HepG2 (cell line): ENCODE results near the gene SLC4A11. TPM values are rescaled to one million over a fixed set of nuclear protein-coding genes. Genes with fewer than 3 reads are reported as not detected.
A peak's percentile ranks its signal among the peaks of the same experiment; 100 is the strongest.

Experiments used
- ATAC-seq: fragments of 200-7000 bp; cut with Tn5 transposase; 3 replicates; pipeline ENCODE4 v1.9.1; 2020; ENCODE audit warnings: mild to moderate bottlenecking, moderate library complexity
- BruUV-seq: library from RNA; stranded (reverse); fragments of 400-500 nt; replicated peaks from 2 replicates; lab custom pipeline; 2021; lab: Mats Ljungman, UMichigan
- CTCF ChIA-PET: fragments of 300-600 bp; formaldehyde crosslinking; extraction: SDS; loops from one replicate; lab custom pipeline; 2021; ENCODE audit warnings: low total read pairs, inconsistent platforms, low intra/inter-chr PET ratio; lab: Yijun Ruan, JAX
- POLR2A ChIA-PET: fragments of 350-600 bp; sonication (Branson Sonifier 250); formaldehyde crosslinking; loops from one replicate; lab custom pipeline; 2020; ENCODE audit warnings: antibody characterized with exemption, inconsistent platforms; lab: Yijun Ruan, JAX
- DNase-seq: peaks from one replicate; pipeline ENCODE4 v3.0.0-alpha.2; 2015; ENCODE audit warnings: low spot score
- FAIRE-seq: peaks from 3 replicates; lab custom pipeline; 2011; peaks lifted over from hg19 to GRCh38; lab: Jason Lieb, UNC
- H2AFZ ChIP-seq: one replicate; pipeline ENCODE4 v1.6.1; 2011; ENCODE audit warnings: low read length, inconsistent platforms
- H3K27ac ChIP-seq: fragments of 300-600 bp; 3 replicates; pipeline ENCODE4 v1.8.0; 2011; ENCODE audit warnings: mixed run types, mild to moderate bottlenecking, mixed read lengths, low read length, inconsistent platforms; ENCODE audit not compliant: insufficient read depth; ENCODE audit errors: extremely low read length
- H3K27me3 ChIP-seq, 2 experiments: fragments of 200-600 bp in 1 of 2; 2 replicates in 1 of 2; 3 replicates in 1 of 2; pipeline versions ENCODE4 v1.6.0 to v1.8.0; 2011; ENCODE audit warnings: low read length in 2 of 2, mild to moderate bottlenecking in 2 of 2, moderate library complexity in 2 of 2, inconsistent platforms in 1 of 2; ENCODE audit not compliant: insufficient read depth in 2 of 2, control insufficient read depth in 1 of 2
- H3K36me3 ChIP-seq, 2 experiments: fragments of 200-600 bp in 1 of 2; replicated peaks in 1 of 2; 2 replicates in 1 of 2; 3 replicates in 1 of 2; pipeline versions ENCODE4 v1.5.1 to v1.8.0; 2011; ENCODE audit warnings: low read length in 2 of 2, inconsistent platforms in 1 of 2; ENCODE audit not compliant: insufficient read depth in 2 of 2, control insufficient read depth in 1 of 2
- H3K4me1 ChIP-seq: 2 replicates; pipeline ENCODE4 v1.5.1; 2012; ENCODE audit warnings: low read length, inconsistent platforms; ENCODE audit not compliant: insufficient read depth
- H3K4me2 ChIP-seq: 2 replicates; pipeline ENCODE4 v1.6.0; 2011; ENCODE audit warnings: low read depth, low read length, inconsistent platforms
- H3K4me3 ChIP-seq, 3 experiments: fragments of 200-600 bp in 1 of 3; sonication (generic), shearing (Covaris generic) in 1 of 3; replicated peaks in 1 of 3; 2 replicates each; pipeline ENCODE4 v1.5.1; 2011 to 2016; ENCODE audit warnings: low read length in 3 of 3, inconsistent platforms in 2 of 3, low read depth in 2 of 3, mild to moderate bottlenecking in 2 of 3, control low read depth in 1 of 3, mixed read lengths in 1 of 3; ENCODE audit not compliant: insufficient read depth in 1 of 3
- H3K79me2 ChIP-seq: one replicate; pipeline ENCODE4 v1.6.1; 2011; ENCODE audit warnings: low read length, inconsistent platforms; ENCODE audit not compliant: insufficient read depth
- H3K9ac ChIP-seq: 2 replicates; pipeline ENCODE4 v1.6.0; 2011; ENCODE audit warnings: mild to moderate bottlenecking, low read depth, low read length, inconsistent platforms; ENCODE audit not compliant: insufficient read depth
- H3K9me3 ChIP-seq: 2 replicates; pipeline ENCODE4 v1.5.1; 2012; ENCODE audit warnings: mild to moderate bottlenecking, low read length
- H4K20me1 ChIP-seq: 2 replicates; pipeline ENCODE4 v1.6.0; 2011; ENCODE audit warnings: inconsistent platforms, mild to moderate bottlenecking, low read length, moderate library complexity; ENCODE audit not compliant: insufficient read depth
- GLI4 ChIP-seq: sonication (generic); formaldehyde crosslinking; IDR thresholded peaks from 2 replicates; pipeline ENCODE4 v1.5.1; 2020; ENCODE audit warnings: missing genetic modification reagents, mild to moderate bottlenecking, moderate library complexity, borderline replicate concordance
- HNRNPUL1 ChIP-seq: fragments of 200-400 bp; formaldehyde crosslinking; IDR thresholded peaks from 2 replicates; pipeline ENCODE4 v1.6.1; 2017; ENCODE audit warnings: low read depth, mild to moderate bottlenecking, low read length, moderate library complexity
- RFX5 ChIP-seq: IDR thresholded peaks from 2 replicates; pipeline ENCODE4 v1.6.1; 2011; ENCODE audit warnings: low read depth, low read length, improper control_type of control experiment
- TEAD3 ChIP-seq: optimal IDR thresholded peaks from 2 replicates; pipeline ENCODE3; 2016; ENCODE audit warnings: borderline replicate concordance
- THYN1 ChIP-seq: sonication (generic); formaldehyde crosslinking; IDR thresholded peaks from 2 replicates; pipeline ENCODE4 v1.8.1; 2023; ENCODE audit warnings: low read depth, mild to moderate bottlenecking, moderate library complexity, missing genetic modification reagents, borderline replicate concordance
- ZNF510 ChIP-seq: sonication (generic); formaldehyde crosslinking; IDR thresholded peaks from 2 replicates; pipeline ENCODE4 v1.4.0; 2020; ENCODE audit warnings: low read depth, mild to moderate bottlenecking, missing genetic modification reagents
- WGBS: methylation state at CpG from one replicate; pipeline ENCODE4 v1.1.6; 2017; ENCODE audit warnings: low lambda C conversion rate; 5-methylcytosine and 5-hydroxymethylcytosine counted together
- in situ Hi-C: cut with HindIII; loops from 2 replicates; pipeline ENCODE4 v1.10.0; 2017; ENCODE audit warnings: low pct_unique_long_range_greater_than_20kb; ENCODE audit not compliant: extremely low pct_ligation_motif_present
- intact Hi-C: fragments of 100-400 bp; cut with micrococcal nuclease; formaldehyde crosslinking; loops from one replicate; pipeline ENCODE4 v1.10.0; 2022; ENCODE audit not compliant: unreplicated experiment
- polyA plus RNA-seq, 8 experiments: library from polyadenylated mRNA; depleted of rRNA in 3 of 8; stranded (reverse) in 7 of 8; unstranded in 1 of 8; fragments of >200 nt; fragmentation: Illumina TruSeq in 4 of 8; extraction: Trizol in 4 of 8; gene quantifications; 2 replicates each; pipeline versions ENCODE4 v1.2.1 to v1.2.3, GENCODE V29; 2011 to 2016; ENCODE audit warnings: low read depth in 4 of 8, missing spikeins in 1 of 8, mixed read lengths in 1 of 8; ENCODE audit not compliant: insufficient read depth in 1 of 8
- total RNA-seq, 5 experiments: library from RNA; depleted of rRNA; stranded (reverse); fragments of >200 nt; fragmentation: Illumina TruSeq; extraction: Trizol; gene quantifications; 2 replicates each; pipeline ENCODE4 v1.2.3, GENCODE V29; 2016; ENCODE audit warnings: low read depth in 1 of 5
- TF ChIP-seq, protein P1 (sequence below): sonication (generic); formaldehyde crosslinking; IDR thresholded peaks from 2 replicates; pipeline ENCODE4 v1.4.0; 2020; ENCODE audit warnings: missing genetic modification reagents, borderline replicate concordance
- TF ChIP-seq, protein P2 (sequence below): sonication (generic); formaldehyde crosslinking; IDR thresholded peaks from 2 replicates; pipeline ENCODE4 v1.4.0; 2020; ENCODE audit warnings: missing genetic modification reagents
- TF ChIP-seq, protein P3 (sequence below): sonication (generic); formaldehyde crosslinking; IDR thresholded peaks from 2 replicates; pipeline ENCODE4 v1.4.0; 2020; ENCODE audit warnings: missing genetic modification reagents, borderline replicate concordance

Gene SLC4A11
- total and polyA plus RNA-seq, 2 of the 13 experiments (the other 11 are each of a cell fraction or from before 2014, with no cell fraction given), result 3.9 to 27.0 TPM

DNA sequence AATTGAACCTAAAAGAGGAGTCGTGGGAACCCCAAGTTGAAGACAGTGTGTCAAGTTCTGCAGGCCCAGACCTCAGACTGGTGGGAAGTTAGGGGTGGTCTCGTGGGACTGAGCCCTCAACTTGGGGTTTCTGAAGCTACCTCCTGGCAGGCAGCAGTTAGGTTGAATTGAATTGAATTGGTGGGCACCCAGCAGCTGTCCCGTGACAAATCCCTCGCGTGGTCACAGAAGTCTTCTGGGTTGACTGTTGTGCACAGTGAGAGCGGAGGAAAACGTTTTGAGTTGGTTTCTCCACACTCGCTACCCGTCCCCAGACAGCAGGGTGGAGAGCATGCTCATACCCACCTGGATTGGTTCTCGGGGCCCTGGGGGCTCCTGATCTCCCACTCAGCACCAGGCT lies 12.9 kb downstream of the SLC4A11 start:
- ATAC-seq, result no peak
- WGBS, result 91% methylated on average over 10 of the region's 10 CpGs
- DNase-seq, result no peak
- Histone ChIP-seq H3K36me3 (peaks cover 9 to 22% of the 10 kb centered on the region in 2 experiments; a peak in 4 of 5 replicates), H4K20me1 (no peaks in the 10 kb centered on the region), H3K27ac (peak overlapping the region; percentile 3), H3K4me1 (peaks cover 65% of the 10 kb centered on the region), H3K27me3 (no peaks in the 10 kb centered on the region), H2AFZ (no peak overlapping the region), H3K9me3 (no peaks in the 10 kb centered on the region), H3K79me2 (no peaks in the 10 kb centered on the region), H3K4me2 (no peak overlapping the region), H3K9ac (no peak overlapping the region), H3K4me3 (no peak overlapping the region)
- intact Hi-C loops (no loop called here), in situ Hi-C loops (no loop called here)
- CTCF ChIA-PET, result no interaction called here
- BruUV-seq, result no TSS peak
- FAIRE-seq, result no peak
- POLR2A ChIA-PET, result interaction anchor here (1.8 to 9.2 kb wide), 2 partner anchors 14 to 67 kb away, joined by 4 to 149 read pairs; partner anchors contain the start of genes FASTKD5, ITPA and UBOX5
- TF ChIP-seq THYN1 (CRISPR knock-in tag), result no peak
- peak; percentile 4 for TF ChIP-seq TEAD3 (CRISPR knock-in tag)
- TF ChIP-seq ZNF510 (CRISPR knock-in tag), result no peak
- TF ChIP-seq, protein P1, sequence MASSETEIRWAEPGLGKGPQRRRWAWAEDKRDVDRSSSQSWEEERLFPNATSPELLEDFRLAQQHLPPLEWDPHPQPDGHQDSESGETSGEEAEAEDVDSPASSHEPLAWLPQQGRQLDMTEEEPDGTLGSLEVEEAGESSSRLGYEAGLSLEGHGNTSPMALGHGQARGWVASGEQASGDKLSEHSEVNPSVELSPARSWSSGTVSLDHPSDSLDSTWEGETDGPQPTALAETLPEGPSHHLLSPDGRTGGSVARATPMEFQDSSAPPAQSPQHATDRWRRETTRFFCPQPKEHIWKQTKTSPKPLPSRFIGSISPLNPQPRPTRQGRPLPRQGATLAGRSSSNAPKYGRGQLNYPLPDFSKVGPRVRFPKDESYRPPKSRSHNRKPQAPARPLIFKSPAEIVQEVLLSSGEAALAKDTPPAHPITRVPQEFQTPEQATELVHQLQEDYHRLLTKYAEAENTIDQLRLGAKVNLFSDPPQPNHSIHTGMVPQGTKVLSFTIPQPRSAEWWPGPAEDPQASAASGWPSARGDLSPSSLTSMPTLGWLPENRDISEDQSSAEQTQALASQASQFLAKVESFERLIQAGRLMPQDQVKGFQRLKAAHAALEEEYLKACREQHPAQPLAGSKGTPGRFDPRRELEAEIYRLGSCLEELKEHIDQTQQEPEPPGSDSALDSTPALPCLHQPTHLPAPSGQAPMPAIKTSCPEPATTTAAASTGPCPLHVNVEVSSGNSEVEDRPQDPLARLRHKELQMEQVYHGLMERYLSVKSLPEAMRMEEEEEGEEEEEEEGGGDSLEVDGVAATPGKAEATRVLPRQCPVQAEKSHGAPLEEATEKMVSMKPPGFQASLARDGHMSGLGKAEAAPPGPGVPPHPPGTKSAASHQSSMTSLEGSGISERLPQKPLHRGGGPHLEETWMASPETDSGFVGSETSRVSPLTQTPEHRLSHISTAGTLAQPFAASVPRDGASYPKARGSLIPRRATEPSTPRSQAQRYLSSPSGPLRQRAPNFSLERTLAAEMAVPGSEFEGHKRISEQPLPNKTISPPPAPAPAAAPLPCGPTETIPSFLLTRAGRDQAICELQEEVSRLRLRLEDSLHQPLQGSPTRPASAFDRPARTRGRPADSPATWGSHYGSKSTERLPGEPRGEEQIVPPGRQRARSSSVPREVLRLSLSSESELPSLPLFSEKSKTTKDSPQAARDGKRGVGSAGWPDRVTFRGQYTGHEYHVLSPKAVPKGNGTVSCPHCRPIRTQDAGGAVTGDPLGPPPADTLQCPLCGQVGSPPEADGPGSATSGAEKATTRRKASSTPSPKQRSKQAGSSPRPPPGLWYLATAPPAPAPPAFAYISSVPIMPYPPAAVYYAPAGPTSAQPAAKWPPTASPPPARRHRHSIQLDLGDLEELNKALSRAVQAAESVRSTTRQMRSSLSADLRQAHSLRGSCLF (CRISPR knock-in tag), result no peak
- TF ChIP-seq, protein P2, sequence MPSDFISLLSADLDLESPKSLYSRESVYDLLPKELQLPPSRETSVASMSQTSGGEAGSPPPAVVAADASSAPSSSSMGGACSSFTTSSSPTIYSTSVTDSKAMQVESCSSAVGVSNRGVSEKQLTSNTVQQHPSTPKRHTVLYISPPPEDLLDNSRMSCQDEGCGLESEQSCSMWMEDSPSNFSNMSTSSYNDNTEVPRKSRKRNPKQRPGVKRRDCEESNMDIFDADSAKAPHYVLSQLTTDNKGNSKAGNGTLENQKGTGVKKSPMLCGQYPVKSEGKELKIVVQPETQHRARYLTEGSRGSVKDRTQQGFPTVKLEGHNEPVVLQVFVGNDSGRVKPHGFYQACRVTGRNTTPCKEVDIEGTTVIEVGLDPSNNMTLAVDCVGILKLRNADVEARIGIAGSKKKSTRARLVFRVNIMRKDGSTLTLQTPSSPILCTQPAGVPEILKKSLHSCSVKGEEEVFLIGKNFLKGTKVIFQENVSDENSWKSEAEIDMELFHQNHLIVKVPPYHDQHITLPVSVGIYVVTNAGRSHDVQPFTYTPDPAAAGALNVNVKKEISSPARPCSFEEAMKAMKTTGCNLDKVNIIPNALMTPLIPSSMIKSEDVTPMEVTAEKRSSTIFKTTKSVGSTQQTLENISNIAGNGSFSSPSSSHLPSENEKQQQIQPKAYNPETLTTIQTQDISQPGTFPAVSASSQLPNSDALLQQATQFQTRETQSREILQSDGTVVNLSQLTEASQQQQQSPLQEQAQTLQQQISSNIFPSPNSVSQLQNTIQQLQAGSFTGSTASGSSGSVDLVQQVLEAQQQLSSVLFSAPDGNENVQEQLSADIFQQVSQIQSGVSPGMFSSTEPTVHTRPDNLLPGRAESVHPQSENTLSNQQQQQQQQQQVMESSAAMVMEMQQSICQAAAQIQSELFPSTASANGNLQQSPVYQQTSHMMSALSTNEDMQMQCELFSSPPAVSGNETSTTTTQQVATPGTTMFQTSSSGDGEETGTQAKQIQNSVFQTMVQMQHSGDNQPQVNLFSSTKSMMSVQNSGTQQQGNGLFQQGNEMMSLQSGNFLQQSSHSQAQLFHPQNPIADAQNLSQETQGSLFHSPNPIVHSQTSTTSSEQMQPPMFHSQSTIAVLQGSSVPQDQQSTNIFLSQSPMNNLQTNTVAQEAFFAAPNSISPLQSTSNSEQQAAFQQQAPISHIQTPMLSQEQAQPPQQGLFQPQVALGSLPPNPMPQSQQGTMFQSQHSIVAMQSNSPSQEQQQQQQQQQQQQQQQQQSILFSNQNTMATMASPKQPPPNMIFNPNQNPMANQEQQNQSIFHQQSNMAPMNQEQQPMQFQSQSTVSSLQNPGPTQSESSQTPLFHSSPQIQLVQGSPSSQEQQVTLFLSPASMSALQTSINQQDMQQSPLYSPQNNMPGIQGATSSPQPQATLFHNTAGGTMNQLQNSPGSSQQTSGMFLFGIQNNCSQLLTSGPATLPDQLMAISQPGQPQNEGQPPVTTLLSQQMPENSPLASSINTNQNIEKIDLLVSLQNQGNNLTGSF (CRISPR knock-in tag), result no peak
- TF ChIP-seq HNRNPUL1, result no peak
- 0 out of 2 replicates have a peak, but pooled peaks have one; percentile 63 for TF ChIP-seq GLI4 (CRISPR knock-in tag)
- TF ChIP-seq, protein P3, sequence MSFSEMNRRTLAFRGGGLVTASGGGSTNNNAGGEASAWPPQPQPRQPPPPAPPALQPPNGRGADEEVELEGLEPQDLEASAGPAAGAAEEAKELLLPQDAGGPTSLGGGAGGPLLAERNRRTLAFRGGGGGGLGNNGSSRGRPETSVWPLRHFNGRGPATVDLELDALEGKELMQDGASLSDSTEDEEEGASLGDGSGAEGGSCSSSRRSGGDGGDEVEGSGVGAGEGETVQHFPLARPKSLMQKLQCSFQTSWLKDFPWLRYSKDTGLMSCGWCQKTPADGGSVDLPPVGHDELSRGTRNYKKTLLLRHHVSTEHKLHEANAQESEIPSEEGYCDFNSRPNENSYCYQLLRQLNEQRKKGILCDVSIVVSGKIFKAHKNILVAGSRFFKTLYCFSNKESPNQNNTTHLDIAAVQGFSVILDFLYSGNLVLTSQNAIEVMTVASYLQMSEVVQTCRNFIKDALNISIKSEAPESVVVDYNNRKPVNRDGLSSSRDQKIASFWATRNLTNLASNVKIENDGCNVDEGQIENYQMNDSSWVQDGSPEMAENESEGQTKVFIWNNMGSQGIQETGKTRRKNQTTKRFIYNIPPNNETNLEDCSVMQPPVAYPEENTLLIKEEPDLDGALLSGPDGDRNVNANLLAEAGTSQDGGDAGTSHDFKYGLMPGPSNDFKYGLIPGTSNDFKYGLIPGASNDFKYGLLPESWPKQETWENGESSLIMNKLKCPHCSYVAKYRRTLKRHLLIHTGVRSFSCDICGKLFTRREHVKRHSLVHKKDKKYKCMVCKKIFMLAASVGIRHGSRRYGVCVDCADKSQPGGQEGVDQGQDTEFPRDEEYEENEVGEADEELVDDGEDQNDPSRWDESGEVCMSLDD (CRISPR knock-in tag), result no peak
- no peak for TF ChIP-seq RFX5
